Activated CD8-positive, alpha-beta memory T cell treated with anti-CD3 and anti-CD28 coated beads for 24 hours (primary cell): Measurements from ENCODE around the gene IL1R2.

ENCODE experiments used
- DNase-seq: peaks from one replicate; pipeline ENCODE4 v3.0.0-alpha.2; 2020

IL1R2 gene

DNA sequence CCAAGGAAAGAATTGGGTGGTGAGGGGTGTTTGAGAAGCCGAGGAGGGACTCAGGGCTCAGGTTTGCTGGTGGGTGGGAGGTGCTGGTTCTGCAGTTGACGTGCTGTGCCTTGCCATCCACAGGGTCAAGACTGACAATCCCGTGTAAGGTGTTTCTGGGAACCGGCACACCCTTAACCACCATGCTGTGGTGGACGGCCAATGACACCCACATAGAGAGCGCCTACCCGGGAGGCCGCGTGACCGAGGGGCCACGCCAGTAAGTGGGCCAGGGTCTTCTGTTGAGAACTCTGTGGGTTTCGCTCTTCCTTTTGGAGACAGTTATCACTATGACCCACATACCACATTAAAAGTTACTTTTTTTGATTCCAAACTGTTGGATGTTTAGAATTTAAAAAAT, 32.6 kb downstream of the IL1R2 start:
- DNase-seq: no peak

DNA sequence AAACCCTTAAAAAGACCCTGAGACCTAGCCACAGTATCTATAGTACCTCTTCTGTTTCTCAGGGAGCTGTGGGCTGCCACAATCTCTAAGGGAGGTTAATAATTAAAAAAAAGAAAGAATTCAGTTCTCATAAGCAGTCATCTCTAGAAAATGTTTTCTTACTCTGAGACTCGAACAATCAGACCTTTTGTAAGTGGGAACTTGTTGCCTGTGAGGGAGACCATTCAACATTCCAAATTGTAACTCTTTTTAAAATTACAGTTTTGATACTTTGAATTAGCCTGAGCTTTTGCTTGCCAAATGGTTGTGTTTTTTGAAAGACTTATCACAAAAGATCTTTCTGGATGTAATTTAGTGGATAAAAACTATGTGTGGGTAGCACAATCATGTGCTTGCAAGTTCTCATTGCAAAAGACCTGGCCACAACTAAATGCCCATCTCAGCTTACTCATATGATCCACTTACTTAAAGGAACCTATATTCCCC, 33.3 kb downstream of the IL1R2 start:
- DNase-seq: no peak

DNA sequence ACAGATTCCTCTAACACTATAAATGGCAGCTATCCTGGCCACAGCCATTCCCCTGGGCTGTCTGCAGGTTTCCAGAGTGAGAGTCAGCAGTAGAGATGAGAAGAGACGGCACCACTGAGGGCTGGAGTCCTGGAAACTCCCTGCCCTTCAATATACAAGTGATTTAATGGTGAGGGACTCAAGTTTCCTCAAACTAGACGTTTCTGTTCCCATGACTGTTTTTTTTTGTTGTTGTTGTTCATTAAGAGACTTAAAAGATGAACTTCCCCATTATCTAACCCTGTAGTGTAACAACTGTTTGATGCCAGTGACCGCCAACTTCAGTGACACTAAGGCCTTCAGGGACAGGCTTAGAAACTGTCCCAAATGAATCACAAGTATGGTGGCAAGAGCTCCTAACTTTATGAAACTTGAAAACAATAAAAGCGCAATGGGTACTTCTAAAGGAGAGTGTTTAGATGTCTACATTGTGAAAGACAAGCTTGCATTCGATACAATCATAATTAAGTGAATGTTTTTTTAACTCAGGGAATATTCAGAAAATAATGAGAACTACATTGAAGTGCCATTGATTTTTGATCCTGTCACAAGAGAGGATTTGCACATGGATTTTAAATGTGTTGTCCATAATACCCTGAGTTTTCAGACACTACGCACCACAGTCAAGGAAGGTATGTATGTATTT, 34.0 kb downstream of the IL1R2 start:
- no peak for DNase-seq

DNA sequence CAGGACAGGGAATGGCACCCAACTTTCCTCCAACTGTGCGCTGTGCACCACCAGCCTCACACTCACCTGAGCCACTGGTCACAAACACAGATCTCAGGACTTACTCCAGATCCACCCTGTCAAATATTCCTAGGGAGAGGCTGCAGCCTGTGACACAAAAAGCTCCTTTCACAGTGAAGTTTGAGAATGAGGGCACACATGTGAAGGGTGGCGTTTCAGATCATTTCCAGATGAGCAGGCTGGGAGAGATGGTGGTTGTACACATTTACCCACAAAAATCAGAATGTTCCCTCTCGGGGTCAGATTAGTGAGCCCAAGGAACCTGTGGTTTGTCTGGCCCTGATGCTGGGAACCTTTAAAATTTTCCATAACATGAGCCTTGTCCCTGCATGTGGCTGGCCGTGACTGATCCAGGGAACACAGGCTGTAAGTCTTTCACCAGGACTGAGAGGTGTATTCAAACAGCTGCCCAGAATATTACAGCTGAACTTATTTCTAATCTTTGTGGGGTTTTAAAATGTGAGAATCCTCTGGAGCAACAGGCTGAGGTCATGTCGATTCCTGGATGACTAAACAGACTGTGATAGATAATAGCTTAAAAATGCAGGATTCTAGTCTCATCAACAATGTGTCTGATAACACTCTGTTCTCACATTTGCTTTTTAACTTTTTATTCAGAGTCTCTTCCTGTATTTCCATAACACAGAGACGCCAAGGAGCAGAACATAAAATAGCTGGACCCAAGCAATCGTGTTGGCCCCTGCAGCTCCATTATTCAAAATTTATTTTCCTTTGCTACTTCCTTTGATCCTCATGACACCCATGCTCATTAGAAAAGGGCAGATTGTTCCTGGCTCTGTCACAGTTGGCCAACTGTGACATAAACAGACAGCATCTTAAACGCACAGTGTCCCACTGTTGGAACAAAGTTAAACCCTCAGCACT, 35.5 kb downstream of the IL1R2 start:
- DNase-seq: no peak

DNA sequence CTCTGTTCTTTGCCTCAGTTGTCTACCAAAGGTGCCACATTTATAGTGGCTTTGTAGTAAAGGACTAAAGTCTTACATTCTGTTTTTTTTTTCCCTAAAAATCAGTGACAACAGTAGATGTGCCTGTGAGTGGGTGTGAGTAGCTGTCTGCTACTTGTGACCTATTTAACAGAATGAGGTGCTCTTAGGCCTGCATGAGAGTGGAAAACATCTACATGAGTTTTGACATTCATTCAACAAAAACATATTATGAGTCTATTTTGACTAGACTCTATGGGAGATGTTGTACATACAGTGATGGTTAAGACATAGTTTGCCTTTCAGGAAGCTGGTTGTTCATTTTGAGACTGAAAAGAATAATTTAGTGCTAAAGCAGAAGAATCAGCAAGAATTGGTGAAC, 36.7 kb downstream of the IL1R2 start:
- no peak for DNase-seq

DNA sequence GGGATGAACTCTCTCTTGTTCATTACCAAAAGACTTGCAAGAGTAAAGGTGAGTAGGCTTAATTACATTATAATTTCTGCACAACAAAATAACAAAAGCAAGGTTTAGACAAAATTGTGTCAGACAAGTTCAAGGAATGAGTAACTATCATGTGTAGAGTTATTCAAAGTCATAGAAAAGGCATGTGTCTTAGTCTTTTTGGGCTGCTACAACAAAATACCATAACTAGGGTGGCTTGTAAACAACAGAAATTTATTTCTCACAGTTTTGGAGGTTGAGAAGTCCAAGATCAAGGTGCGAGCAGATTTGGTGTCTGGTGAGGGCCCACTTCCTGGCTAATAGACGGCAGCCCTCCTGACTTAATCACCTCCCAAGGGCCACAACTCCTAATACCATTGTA, 37.6 kb downstream of the IL1R2 start:
- DNase-seq: no peak

DNA sequence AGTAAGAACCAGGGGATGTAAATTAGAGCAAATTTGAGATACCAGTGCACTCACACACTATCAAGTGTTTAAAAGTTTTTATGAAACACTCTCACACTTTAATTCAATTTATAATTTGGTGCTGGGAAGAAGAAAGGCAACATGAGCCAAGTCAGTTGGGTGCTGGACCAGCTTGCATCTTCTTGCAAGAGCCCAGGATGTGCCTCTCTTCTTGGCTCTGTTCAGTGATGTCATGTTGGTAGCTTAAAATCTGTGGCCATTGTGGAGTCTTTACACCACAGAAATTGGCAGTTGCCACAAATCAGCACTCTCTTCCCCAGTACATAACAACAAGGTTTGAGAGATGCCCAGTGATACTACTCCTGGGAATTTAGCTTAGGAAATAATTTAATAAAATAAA, 38.2 kb downstream of the IL1R2 start:
- no peak for DNase-seq

DNA sequence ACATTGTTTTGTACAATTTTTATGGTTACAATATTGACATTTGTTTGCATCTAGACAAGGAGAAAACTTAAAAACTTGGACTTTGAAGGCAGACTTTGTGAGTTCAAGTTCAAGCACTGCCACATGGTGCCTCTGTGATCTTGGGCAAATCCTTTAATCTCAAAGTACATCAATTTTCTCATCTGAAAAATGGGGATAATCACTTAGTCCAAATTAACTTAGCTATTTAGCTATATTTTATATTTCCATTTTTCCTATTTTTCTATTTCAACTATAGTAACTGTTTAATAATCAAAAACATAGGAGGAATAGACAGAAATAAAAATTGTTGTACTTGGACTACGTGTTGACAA, 38.7 kb downstream of the IL1R2 start:
- no peak for DNase-seq

DNA sequence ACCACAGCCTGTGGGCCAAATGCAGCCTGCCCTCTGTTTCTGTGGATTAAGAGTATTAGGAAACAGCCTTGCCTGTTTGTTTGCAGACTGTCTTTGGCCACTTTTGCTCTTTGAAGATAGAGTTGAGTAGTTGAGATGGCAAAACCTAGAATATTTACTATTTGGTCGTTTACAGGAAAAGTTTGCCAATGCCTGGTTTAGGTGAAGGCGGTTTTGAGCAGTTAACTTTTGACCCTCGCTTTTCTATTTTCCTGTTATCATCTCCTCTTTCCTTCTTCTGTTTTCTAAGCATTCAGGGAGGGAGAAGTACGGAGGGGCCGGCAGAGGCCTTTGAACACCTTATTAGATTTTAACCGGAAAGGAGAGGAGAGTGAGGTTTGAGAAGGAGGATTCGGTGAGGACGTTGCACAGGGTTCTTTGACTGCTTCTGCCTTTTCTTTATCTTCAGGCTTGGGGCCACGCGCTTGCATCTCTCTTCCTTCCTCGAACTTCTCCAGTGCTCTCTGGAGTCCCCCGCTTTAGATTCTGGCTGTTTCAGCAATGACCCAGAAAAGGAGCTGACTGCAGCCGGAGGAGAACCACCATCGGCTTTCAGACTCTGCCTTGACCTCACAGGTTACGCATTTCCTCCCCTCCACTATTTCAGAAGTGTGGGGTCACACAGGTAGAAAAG, 39.2 kb downstream of the IL1R2 start:
- DNase-seq: no peak

DNA sequence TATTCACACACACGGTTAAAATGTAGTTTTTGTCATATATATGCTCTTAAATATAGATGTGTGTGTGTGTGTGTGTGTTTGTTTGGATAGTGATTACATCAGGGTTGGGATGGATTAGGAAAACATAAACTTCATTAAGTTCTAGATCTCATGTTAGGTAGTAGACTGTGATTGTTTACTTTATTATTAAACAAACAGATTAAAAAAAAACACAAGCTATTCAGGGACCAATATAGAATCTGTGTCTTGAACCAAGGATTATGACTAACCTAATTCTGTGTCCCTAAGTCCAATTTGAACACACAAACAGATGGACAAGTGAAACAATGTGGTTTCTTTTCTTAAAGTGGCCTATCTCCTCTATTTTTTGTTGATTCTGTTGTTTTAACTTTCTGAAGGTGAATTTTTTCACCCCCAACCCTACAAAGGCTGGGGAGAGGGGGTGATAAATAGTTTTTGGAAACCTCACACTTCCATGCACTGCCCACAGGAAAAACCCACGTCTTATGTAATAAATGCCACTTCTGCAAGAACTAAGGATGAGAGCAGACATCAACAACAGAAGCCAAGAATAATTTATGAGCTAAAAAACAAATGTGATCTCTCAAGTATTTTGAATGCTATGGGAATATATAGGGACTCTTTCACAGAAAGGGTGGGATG, 40.7 kb downstream of the IL1R2 start:
- DNase-seq: no peak

DNA sequence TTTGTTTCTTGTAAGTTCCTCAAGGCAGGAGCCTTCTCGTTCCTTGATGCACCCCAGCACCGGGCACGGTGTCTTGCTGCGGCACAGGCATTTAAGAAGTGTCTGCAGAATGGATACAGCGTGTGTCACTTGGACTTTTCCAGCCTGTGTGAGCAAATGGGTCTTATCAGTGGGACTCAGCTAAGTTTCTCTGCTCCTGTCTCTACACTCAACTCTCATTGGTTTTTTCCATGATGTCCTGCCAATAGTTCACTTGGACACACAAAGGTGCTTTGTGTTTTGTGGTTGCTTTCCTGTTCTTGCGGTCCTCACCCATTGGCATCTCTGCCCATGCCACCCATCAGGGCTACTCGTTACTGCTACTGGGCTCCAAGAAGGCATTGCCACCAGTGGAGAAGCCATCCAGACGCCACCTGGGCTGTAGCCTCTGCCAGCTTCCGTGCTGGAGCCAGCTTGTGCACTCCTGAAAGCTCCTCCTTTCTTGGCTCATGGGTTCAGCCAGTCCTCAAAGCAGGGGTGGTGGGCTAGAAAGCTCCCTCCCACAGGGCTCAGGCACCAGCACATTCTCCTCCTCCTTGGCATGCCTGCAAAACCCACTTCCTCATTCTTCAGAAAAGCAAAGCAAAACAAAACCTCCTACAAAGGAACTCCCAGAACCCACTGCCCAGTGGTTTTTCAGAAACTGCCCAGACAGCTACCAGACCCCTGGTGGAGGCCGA, 41.4 kb downstream of the IL1R2 start:
- DNase-seq: peak; percentile 65

DNA sequence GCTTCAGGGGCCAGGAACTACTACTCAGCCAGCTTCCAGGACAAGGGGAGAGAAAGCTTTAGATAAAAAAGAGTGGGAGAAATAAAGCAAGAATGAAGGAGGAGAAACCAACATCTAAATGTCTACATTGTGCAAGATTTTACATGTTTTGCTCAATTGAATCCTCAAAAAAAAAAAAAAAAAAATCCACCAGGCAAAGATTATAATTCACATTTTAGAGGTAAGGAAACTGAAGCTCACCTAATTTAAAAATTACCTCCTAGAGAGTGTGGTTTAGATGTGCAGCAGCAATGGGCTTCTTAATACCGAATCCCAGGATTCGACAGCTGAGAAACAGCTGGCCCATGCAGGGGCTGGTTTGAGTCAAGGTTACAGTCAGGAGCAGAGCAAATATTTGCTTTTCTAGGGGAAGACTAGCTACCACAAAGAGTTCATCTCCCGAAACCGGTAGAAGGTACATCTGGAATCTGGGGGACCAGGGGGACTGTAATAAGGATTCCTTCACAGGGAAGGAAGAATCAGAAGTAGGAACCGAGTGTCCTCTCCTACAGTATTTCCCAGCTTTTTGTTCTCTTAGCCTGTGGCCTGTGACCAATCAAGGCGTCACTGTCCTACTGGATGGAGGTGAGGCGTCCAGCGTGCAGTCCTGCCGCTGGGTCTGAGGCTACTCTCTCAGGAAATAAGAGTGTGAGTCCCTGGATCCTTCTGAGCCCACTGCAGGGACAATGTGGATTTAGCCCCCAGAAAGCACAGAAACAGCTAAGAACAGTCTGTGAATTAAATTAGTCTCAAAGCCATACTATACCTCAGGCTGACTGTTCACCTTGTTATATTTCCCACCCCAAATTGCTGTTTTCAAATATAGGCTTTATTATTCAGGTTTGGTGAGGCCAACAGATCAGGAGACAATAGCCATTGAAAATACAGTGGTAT, 42.3 kb downstream of the IL1R2 start:
- no peak for DNase-seq

DNA sequence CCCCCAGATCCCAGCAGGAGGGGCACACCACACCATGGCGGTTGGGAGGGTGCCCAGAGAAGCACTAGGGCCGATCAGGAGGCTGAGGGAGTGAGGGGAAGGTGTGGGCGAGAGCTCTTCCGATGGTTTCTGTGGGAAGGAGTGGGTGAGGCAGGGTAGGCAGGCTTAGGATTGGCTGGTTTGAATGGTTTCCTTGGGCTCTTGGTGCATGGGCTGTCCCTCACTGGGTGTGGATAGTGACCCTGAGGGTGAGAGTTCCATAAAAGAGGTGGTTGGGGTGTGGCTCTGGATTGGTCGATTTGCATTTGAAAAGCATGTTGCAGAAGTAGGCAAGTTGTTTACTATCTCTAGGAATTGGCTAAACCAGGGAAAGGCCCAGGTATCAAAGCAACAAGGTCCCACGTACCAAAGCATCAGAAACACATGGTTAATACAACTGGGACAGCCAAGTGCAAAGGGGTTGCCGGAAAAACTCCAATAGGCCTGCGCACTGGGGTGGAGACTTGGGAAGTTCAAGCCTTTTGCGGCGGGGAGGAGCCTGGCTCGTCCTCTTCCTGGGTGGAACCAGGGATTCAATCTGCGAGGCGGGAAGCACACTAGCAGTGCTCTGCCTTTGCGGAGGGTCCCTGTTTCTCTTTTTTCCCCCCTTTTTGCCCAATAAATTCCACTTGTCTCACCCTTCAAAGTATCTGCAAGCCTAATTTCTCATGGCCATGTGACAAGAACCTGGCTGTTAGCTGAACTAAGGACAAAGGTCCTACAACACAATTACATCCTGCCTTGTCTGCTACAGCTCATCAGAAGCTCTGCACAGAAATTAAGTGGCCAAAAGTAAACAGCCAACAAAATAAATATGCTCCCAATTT, 43.2 kb downstream of the IL1R2 start:
- no peak for DNase-seq

DNA sequence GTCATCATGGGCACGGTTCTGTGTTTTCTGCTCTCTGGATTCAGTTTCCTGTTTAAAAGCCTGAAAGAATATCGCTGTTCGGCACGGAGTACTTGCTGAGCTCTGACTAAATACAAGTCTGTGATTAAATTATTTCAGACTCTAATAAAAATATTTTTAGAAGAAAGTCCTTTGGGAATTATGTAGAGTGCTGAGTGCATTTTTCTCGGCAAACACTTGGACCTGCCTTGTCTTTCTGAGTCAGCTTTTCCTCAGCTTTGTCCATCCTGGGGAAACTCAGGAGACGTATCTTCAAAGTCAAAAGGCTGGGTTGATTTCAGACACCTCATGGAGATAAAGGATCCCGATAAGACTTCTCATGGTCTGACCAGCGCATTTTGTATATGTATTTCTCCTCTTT, 45.9 kb downstream of the IL1R2 start:
- peak; percentile 0 for DNase-seq

DNA sequence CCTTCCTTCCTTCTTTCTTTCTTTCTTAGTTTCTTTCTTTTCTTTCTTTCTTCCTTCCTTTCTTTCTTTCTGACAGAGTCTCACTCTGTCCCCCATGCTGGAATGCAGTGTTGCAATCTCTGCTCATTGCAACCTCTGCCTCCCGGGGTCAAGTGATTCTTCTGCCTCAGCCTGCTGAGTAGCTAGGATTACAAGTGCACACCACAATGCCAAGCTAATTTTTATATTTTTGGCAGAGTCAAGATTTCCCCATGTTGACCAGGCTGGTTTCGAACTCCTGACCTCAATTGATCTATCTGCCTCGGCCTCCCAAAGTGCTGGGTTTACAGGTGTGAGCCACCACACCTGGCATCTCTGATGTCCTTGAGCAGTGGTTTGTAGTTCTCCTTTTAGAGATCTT, 48.5 kb downstream of the IL1R2 start:
- peak; percentile 7 for DNase-seq

DNA sequence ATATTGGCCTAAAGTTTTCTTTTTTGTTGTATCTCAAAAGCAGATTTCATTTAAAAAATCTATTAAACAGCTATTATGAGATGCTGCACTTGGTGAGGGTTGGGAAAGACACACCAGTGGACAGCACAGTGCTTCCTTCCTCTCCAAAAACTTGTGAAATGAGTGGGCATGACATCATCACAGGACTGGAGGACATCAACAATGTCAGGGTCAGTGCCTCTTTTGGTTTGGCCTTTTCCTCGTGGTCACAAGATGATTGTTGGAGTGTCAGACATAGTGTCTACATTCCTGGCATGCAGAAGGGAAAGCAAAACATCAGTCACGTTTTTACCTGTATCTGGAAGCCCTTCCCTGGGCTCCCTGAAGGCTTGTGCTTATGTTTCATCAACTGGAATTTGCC, 49.6 kb downstream of the IL1R2 start:
- DNase-seq: no peak

DNA sequence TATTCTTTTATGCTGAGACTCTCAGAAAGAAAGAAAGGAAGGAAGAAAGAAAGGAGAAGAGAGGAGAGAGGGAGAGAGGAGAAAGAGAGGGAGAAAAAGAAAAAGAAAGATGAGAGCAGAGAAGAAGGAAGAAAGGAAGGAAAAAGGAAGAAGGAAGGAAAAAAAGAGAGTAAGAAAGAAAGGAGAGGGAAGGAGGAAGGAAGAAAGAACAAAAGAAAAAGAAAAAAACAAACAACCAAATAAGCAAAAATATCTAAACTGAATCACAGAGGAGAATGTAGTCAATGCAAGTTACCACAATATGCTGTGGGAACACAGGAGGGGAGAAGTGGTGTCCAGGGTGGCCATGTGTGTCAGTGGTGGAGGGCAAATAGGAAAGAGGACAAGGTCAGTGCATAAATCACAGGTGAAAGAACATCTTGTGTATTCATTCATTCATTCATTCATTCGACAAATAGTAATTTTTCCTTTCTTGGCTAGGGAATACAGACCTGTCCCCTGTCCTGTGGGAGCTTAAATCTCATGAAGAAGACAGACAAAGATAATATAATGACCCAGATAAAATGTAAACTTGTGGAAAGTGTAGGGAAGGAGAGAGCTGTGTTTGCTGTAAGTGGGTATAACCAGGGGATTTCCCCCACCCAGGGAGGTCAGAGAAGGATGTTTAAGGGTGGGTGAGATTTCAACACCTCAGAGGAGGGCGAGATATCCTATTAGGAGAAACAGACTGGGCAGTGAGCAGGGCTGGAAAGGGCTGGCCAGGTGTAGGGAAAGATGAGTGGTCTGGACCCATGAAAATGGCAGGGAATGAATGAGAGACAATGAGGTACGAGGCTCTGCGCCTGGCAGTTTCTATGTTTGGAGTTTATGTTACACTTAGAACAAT, 50.7 kb downstream of the IL1R2 start:
- DNase-seq: peak; percentile 51

DNA sequence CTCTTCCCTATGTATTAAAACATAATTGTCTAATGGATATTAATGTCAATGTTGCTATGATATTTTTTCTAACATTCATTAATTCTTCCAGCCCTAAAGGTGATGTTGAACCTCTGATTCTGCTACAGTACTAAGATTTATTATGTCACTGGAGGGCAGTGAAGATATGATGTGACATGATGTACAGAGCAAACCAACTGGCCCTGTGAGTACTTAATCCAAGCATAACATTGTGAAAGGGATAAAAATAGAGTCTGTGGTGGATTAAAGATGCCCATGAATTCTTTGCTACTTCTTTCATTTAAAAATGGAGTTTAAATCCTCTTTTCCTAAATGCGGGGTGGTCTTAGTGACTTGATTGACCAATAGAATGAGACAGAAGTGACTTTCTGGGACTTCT, 51.8 kb downstream of the IL1R2 start:
- DNase-seq: no peak

DNA sequence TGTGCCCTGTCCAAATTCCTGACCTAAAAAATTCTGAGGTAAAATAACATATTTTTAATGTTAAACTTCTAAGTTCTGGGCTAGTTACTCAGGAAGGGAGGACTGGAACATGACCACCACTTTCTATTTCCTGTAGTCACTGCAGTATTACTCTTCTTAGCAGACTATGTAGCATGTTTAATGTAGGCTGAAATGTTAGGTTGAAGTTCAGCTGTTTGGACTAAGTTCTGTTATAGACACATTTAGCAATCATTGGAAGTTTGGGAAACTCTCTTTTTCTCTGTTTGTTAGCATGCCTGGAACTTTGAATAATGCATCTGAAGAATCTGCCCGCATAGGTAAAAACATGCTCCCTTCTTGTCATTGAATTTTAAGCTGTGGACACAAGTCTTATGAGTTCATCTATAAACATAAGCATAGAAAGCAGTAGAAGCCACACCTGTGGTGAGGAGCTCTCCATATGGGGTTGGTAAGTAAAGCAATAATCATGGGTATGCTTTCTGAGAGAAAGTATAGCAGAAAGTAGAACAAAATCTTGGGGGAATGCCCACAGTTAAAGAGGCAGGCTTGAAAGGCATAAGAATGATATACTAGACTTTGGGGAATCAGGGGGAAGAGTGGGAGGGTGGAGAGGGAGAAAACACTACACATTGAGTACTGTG, 52.6 kb downstream of the IL1R2 start:
- no peak for DNase-seq
